Retinal pigment epithelial cell (primary cell): ENCODE measurements around the gene SOCS7.

ENCODE experiments used
- DNase-seq: peaks from one replicate; pipeline ENCODE4 v3.0.0-alpha.2; 2010; ENCODE audit warnings: low read depth
- H3K4me3 ChIP-seq: 2 replicates; pipeline ENCODE4 v1.5.1; 2011; ENCODE audit warnings: mild to moderate bottlenecking, low read length, control low read depth, moderate library complexity
- TF ChIP-seq, protein P1 (sequence below): conservative IDR thresholded peaks from 2 replicates; pipeline ENCODE4 v1.5.1; 2011; ENCODE audit warnings: low read depth, low read length, control low read depth, inconsistent platforms

SOCS7 gene

GRCh38 chr17:38353668-38354067 lies 2.0 kb downstream of the SOCS7 start:
- TF ChIP-seq, protein P1, sequence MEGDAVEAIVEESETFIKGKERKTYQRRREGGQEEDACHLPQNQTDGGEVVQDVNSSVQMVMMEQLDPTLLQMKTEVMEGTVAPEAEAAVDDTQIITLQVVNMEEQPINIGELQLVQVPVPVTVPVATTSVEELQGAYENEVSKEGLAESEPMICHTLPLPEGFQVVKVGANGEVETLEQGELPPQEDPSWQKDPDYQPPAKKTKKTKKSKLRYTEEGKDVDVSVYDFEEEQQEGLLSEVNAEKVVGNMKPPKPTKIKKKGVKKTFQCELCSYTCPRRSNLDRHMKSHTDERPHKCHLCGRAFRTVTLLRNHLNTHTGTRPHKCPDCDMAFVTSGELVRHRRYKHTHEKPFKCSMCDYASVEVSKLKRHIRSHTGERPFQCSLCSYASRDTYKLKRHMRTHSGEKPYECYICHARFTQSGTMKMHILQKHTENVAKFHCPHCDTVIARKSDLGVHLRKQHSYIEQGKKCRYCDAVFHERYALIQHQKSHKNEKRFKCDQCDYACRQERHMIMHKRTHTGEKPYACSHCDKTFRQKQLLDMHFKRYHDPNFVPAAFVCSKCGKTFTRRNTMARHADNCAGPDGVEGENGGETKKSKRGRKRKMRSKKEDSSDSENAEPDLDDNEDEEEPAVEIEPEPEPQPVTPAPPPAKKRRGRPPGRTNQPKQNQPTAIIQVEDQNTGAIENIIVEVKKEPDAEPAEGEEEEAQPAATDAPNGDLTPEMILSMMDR: no peak
- DNase-seq: no peak
- H3K4me3 ChIP-seq: no peak overlapping the region

DNA sequence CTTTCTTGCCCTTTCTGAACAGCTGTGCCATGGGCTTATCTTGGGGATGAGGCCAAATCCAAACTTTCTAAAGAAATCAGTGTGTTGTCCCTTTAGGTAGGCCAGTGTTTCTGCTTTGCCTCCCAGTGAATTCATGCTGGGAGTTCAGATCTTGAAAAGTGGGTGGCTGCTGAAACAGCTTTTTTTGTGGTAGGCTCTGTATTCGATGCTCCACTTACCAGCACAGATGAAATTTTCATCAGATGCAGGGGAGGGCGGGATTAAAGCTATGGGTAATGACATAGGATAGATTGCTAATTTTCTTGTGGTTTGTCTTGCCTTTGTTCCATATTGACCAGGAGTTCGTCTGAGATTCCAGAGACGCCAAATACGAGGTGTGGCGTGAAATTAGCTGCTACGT lies 2.8 kb downstream of the SOCS7 start:
- no peak overlapping the region for H3K4me3 ChIP-seq
- DNase-seq: no peak
- TF ChIP-seq, protein P1: no peak

GRCh38 chr17:38355251-38355650 lies 3.6 kb downstream of the SOCS7 start:
- H3K4me3 ChIP-seq: no peak overlapping the region
- no peak for DNase-seq
- TF ChIP-seq, protein P1: no peak

- H3K4me3 ChIP-seq: no peak overlapping the region
- DNase-seq: no peak
- TF ChIP-seq, protein P1: no peak
Observed at GRCh38 chr17:38357486-38358123, 6.0 kb downstream of the SOCS7 start.

- no peak overlapping the region for H3K4me3 ChIP-seq
- TF ChIP-seq, protein P1: no peak
- no peak for DNase-seq
Observed at GRCh38 chr17:38358586-38359513, 7.2 kb downstream of the SOCS7 start.

GRCh38 chr17:38361694-38362465 lies 10.2 kb downstream of the SOCS7 start:
- TF ChIP-seq, protein P1: no peak
- no peak for DNase-seq
- no peak overlapping the region for H3K4me3 ChIP-seq
